Stomach (tissue), 9 donors: ENCODE data around the gene BRK1. TPM values are rescaled to one million over a fixed set of nuclear protein-coding genes. Genes with fewer than 3 reads are reported as not detected.
"Not testable (repeated sequence)": the region's sequence is repeated elsewhere in the genome, so short reads cannot be mapped to it uniquely, and the experiment has no call there.

Experiments used
- DNase-seq, 2 donors: peaks; one replicate each; pipeline versions ENCODE4 v3.0.0 to v3.0.0-alpha.2; 2013 to 2019
- H3K27ac ChIP-seq, 5 donors: fragments of 200-600 bp in 4 of 5; sonication (generic) in 4 of 5; one replicate each; pipeline ENCODE4 v1.5.1; 2013 to 2019; ENCODE audit warnings: mild to moderate bottlenecking in 1 of 5, moderate library complexity in 1 of 5
- H3K27me3 ChIP-seq, 3 donors: fragments of 200-600 bp; sonication (generic); one replicate each; pipeline ENCODE4 v1.5.1; 2017 to 2019; ENCODE audit warnings: mixed run types in 1 of 3
- H3K36me3 ChIP-seq, 4 donors: fragments of 200-600 bp; sonication (generic); 1 replicate in 3 of 4; 2 replicates in 1 of 4; pipeline ENCODE4 v1.5.1; 2016 to 2019
- H3K4me1 ChIP-seq, 4 donors: fragments of 200-600 bp; sonication (generic); one replicate each; pipeline ENCODE4 v1.5.1; 2016 to 2019
- H3K4me3 ChIP-seq, 4 donors: fragments of 200-600 bp; sonication (generic) in 3 of 4; one replicate each; pipeline ENCODE4 v1.5.1; 2016 to 2019; ENCODE audit warnings: mild to moderate bottlenecking in 1 of 4
- H3K9me3 ChIP-seq, 4 donors: fragments of 200-600 bp; sonication (generic); one replicate each; pipeline ENCODE4 v1.5.1; 2016 to 2019
- CTCF ChIP-seq, 7 experiments: fragments of 450-650 bp in 4 of 7; fragments of 200-600 bp in 3 of 7; sonication (generic) in 3 of 7; IDR thresholded peaks; one replicate each; pipeline ENCODE4 v1.5.1; 2016 to 2019; ENCODE audit warnings: antibody characterized with exemption in 7 of 7, control low read depth in 2 of 7, mild to moderate bottlenecking in 1 of 7
- EP300 ChIP-seq: sonication (generic); formaldehyde crosslinking; IDR thresholded peaks from one replicate; pipeline ENCODE4 v1.6.1; 2017; ENCODE audit warnings: antibody characterized with exemption
- POLR2A ChIP-seq, 4 donors: fragments of 450-650 bp; IDR thresholded peaks; one replicate each; pipeline ENCODE4 v1.6.1; 2016; ENCODE audit warnings: antibody characterized with exemption in 4 of 4, control low read depth in 2 of 4, mild to moderate bottlenecking in 1 of 4, moderate library complexity in 1 of 4
- POLR2AphosphoS5 ChIP-seq, 3 donors: sonication (generic); formaldehyde crosslinking; IDR thresholded peaks; one replicate each; pipeline ENCODE4 v1.6.1; 2016; ENCODE audit warnings: antibody characterized with exemption in 3 of 3
- WGBS, 5 donors: extraction: QIAGEN DNeasy Blood & Tissue Kit in 3 of 5; methylation state at CpG; one replicate each; pipeline versions ENCODE4 v1.1.5 to v1.1.7; 2013 to 2018; 5-methylcytosine and 5-hydroxymethylcytosine counted together
- intact Hi-C: fragments of 100-400 bp; cut with DNase I; formaldehyde crosslinking; loops from one replicate; pipeline ENCODE4 v1.15.1; 2023; ENCODE audit warnings: low total_unique reads
- polyA plus RNA-seq, 3 donors: library from polyadenylated mRNA; stranded (reverse); fragments of 200-250 nt; gene quantifications; one replicate each; pipeline ENCODE4 v1.2.3, GENCODE V29; 2013
- total RNA-seq, 5 donors: library from RNA; depleted of rRNA; stranded (reverse); fragments of >200 nt; gene quantifications; one replicate each; pipeline versions ENCODE4 v1.1.0 to v1.2.3, GENCODE V29; 2014 to 2016
- donor health status: healthy with polysubstance abuse.
- donor health status: Bipolar disorder and iron deficiency.
- donor health status: healthy.

Gene BRK1
- total and polyA plus RNA-seq, 8 donors, result 14.5 to 262 (median 109) TPM

GRCh38 chr3:10170915-10171478 lies 55.5 kb downstream of the BRK1 start:
- peaks cover 0 to 12% (median 7%) of the 10 kb centered on the region in 4 donors for H3K9me3 ChIP-seq
- H3K27ac ChIP-seq, result no peak overlapping the region
- peaks cover 0 to 9% (median 2%) of the 10 kb centered on the region in 4 donors for H3K36me3 ChIP-seq
- H3K4me3 ChIP-seq, result no peak overlapping the region
- TF ChIP-seq POLR2AphosphoS5 (IDR thresholded peaks at IDR 0.05), result no peak
- TF ChIP-seq CTCF (IDR thresholded peaks at IDR 0.05), result no peak
- no peak for TF ChIP-seq EP300
- TF ChIP-seq POLR2A (IDR thresholded peaks at IDR 0.05), result no peak
- DNase-seq, result no peak
- intact Hi-C loops, result no loop called here
- 76 to 88% (median 85%) methylated on average over 13 of the region's 13 CpGs for WGBS, 5 donors
- no peaks in the 10 kb centered on the region for H3K27me3 ChIP-seq
- H3K4me1 ChIP-seq, result peaks cover 0 to 25% (median 11%) of the 10 kb centered on the region in 4 donors

GRCh38 chr3:10173095-10173925 lies 57.8 kb downstream of the BRK1 start:
- 77 to 92% (median 82%) methylated on average over 10 of the region's 10 CpGs for WGBS, 5 donors
- TF ChIP-seq POLR2AphosphoS5 (IDR thresholded peaks at IDR 0.05), result no peak
- no peak for TF ChIP-seq EP300
- no peak for TF ChIP-seq POLR2A (IDR thresholded peaks at IDR 0.05)
- TF ChIP-seq CTCF (IDR thresholded peaks at IDR 0.05), result no peak
- intact Hi-C loops, result no loop called here
- no peak for DNase-seq
- Histone ChIP-seq H3K4me1 (peaks cover 0 to 18% (median 9%) of the 10 kb centered on the region in 4 donors), H3K9me3 (peaks cover 0 to 11% (median 7%) of the 10 kb centered on the region in 4 donors), H3K36me3 (peaks cover 0 to 22% (median 14%) of the 10 kb centered on the region in 4 donors), H3K4me3 (no peak overlapping the region), H3K27ac (peak overlapping the region; percentile 7 to 73 (median 69)), H3K27me3 (no peaks in the 10 kb centered on the region)

- peaks cover 0 to 18% (median 9%) of the 10 kb centered on the region in 4 donors for H3K4me1 ChIP-seq
- 35 to 59% (median 50%) methylated on average over 6 of the region's 6 CpGs for WGBS, 5 donors
- H3K27ac ChIP-seq, result peak overlapping the region in 4 of 5 donors; percentile 68 to 73 (median 70)
- no peaks in the 10 kb centered on the region for H3K27me3 ChIP-seq
- TF ChIP-seq POLR2AphosphoS5 (IDR thresholded peaks at IDR 0.05) (peak in 2 of 3 donors; percentile 9 to 42), EP300 (no peak), POLR2A (IDR thresholded peaks at IDR 0.05) (no peak)
- intact Hi-C loops, result no loop called here
- H3K4me3 ChIP-seq, result no peak overlapping the region
- DNase-seq, result peak; percentile 41 to 68
- peaks cover 0 to 25% (median 20%) of the 10 kb centered on the region in 4 donors for H3K36me3 ChIP-seq
- peaks cover 0 to 4% (median 2%) of the 10 kb centered on the region in 4 donors for H3K9me3 ChIP-seq
Observed at GRCh38 chr3:10173926-10174435, 58.5 kb downstream of the BRK1 start.

GRCh38 chr3:10175334-10175733 lies 59.9 kb downstream of the BRK1 start:
- DNase-seq, H3K27ac ChIP-seq, H3K4me3 ChIP-seq, H3K27me3 ChIP-seq, intact Hi-C loops, H3K9me3 ChIP-seq: not testable (repeated sequence)
- 96 to 98% (median 97%) methylated on average over 7 of the region's 7 CpGs for WGBS, 5 donors
- peaks cover 0 to 37% (median 31%) of the 10 kb centered on the region in 4 donors for H3K36me3 ChIP-seq
- peaks cover 0 to 18% (median 9%) of the 10 kb centered on the region in 4 donors for H3K4me1 ChIP-seq

- Histone ChIP-seq H3K4me1 (peaks cover 0 to 18% (median 9%) of the 10 kb centered on the region in 4 donors), H3K36me3 (peaks cover 0 to 42% (median 37%) of the 10 kb centered on the region in 4 donors)
- 87 to 97% (median 96%) methylated on average over 4 of the region's 4 CpGs for WGBS, 5 donors
- H3K27me3 ChIP-seq, H3K27ac ChIP-seq, H3K9me3 ChIP-seq, intact Hi-C loops, DNase-seq, H3K4me3 ChIP-seq: not testable (repeated sequence)
Observed at GRCh38 chr3:10176150-10176549, 60.7 kb downstream of the BRK1 start.

Other genes starting within 250 kb of the BRK1 start
- gene CIDEC, start 235.4 kb upstream of the BRK1 start, total RNA-seq, result 1 to 10 TPM in 3 of 5 donors, not detected in 2; 1.5 to 3.3 (median 2.3) TPM
- 10 to 100 TPM in 1 of 3 donors, 1 to 10 TPM in 1, under 1 TPM in 1; 0.63 to 21.4 (median 1.7) TPM for gene CIDEC, start 235.4 kb upstream of the BRK1 start, polyA plus RNA-seq
- 10 to 100 TPM in 3 of 5 donors, 1 to 10 TPM in 1, not detected in 1; 9.4 to 28.4 (median 20.7) TPM for gene JAGN1, start 225.1 kb upstream of the BRK1 start, total RNA-seq
- gene JAGN1, start 225.1 kb upstream of the BRK1 start, polyA plus RNA-seq, result 10 to 100 TPM; 26.5 to 56.6 (median 37.7) TPM
- 100 to 1,000 TPM in 2 of 5 donors, 10 to 100 TPM in 3; 11.4 to 301 (median 60.1) TPM for gene IL17RE, start 212.8 kb upstream of the BRK1 start, total RNA-seq
- 10 to 100 TPM; 10.3 to 22.0 (median 13.0) TPM for gene IL17RE, start 212.8 kb upstream of the BRK1 start, polyA plus RNA-seq
- 100 to 1,000 TPM in 3 of 5 donors, 10 to 100 TPM in 2; 20.1 to 284 (median 111) TPM for gene IL17RC, start 198.6 kb upstream of the BRK1 start, total RNA-seq
- gene IL17RC, start 198.6 kb upstream of the BRK1 start, polyA plus RNA-seq, result 10 to 100 TPM; 24.2 to 40.6 (median 25.5) TPM
- 10 to 100 TPM in 4 of 5 donors, 1 to 10 TPM in 1; 6.2 to 71.5 (median 23.9) TPM for gene CRELD1, start 181.8 kb upstream of the BRK1 start, total RNA-seq
- gene CRELD1, start 181.8 kb upstream of the BRK1 start, polyA plus RNA-seq, result 10 to 100 TPM in 2 of 3 donors, 1 to 10 TPM in 1; 7.5 to 52.3 (median 21.6) TPM
- 10 to 100 TPM in 1 of 5 donors, 1 to 10 TPM in 2, under 1 TPM in 2; 0.58 to 31.6 (median 5.4) TPM for gene PRRT3, start 163.3 kb upstream of the BRK1 start, total RNA-seq
- under 1 TPM; 0.44 to 0.92 (median 0.80) TPM for gene PRRT3, start 163.3 kb upstream of the BRK1 start, polyA plus RNA-seq
- 10 to 100 TPM; 10.5 to 71.0 (median 34.1) TPM for gene EMC3, start 128.8 kb upstream of the BRK1 start, total RNA-seq
- 10 to 100 TPM; 32.2 to 54.4 (median 38.3) TPM for gene EMC3, start 128.8 kb upstream of the BRK1 start, polyA plus RNA-seq
- gene FANCD2, start 89.2 kb upstream of the BRK1 start, total RNA-seq, result 10 to 100 TPM in 1 of 5 donors, 1 to 10 TPM in 4; 1.3 to 21.1 (median 6.1) TPM
- gene FANCD2, start 89.2 kb upstream of the BRK1 start, polyA plus RNA-seq, result 1 to 10 TPM in 2 of 3 donors, under 1 TPM in 1; 0.61 to 6.3 (median 5.3) TPM
- gene FANCD2OS, start 7.4 kb upstream of the BRK1 start, total RNA-seq, result not detected
- not detected for gene FANCD2OS, start 7.4 kb upstream of the BRK1 start, polyA plus RNA-seq
- 10 to 100 TPM; 30.8 to 66.8 (median 36.2) TPM for gene VHL, start 26.1 kb downstream of the BRK1 start, total RNA-seq
- gene VHL, start 26.1 kb downstream of the BRK1 start, polyA plus RNA-seq, result 10 to 100 TPM; 19.4 to 23.0 (median 20.0) TPM
- gene IRAK2, start 49.2 kb downstream of the BRK1 start, total RNA-seq, result 1 to 10 TPM in 3 of 5 donors, under 1 TPM in 1, not detected in 1; 0.45 to 6.2 (median 1.9) TPM
- gene IRAK2, start 49.2 kb downstream of the BRK1 start, polyA plus RNA-seq, result 1 to 10 TPM; 1.5 to 3.8 (median 3.2) TPM
- gene TATDN2, start 132.8 kb downstream of the BRK1 start, total RNA-seq, result 10 to 100 TPM; 15.2 to 37.5 (median 24.6) TPM
- 10 to 100 TPM; 10.4 to 17.1 (median 14.4) TPM for gene TATDN2, start 132.8 kb downstream of the BRK1 start, polyA plus RNA-seq
- 100 to 1,000 TPM in 2 of 5 donors, 10 to 100 TPM in 1, 1 to 10 TPM in 2; 1.7 to 804 (median 90.2) TPM for gene GHRL, start 177.3 kb downstream of the BRK1 start, total RNA-seq
- 100 to 1,000 TPM; 379 to 728 (median 383) TPM for gene GHRL, start 177.3 kb downstream of the BRK1 start, polyA plus RNA-seq
- 100 to 1,000 TPM in 2 of 5 donors, 10 to 100 TPM in 3; 79.1 to 120 (median 91.0) TPM for gene SEC13, start 205.4 kb downstream of the BRK1 start, total RNA-seq
- gene SEC13, start 205.4 kb downstream of the BRK1 start, polyA plus RNA-seq, result 100 to 1,000 TPM in 1 of 3 donors, 10 to 100 TPM in 2; 64.0 to 122 (median 99.7) TPM